Mesodermal cell (in vitro differentiated cells): ENCODE data around the gene RASSF5. TPM values are rescaled to one million over a fixed set of nuclear protein-coding genes. Genes with fewer than 3 reads are reported as not detected.

Source experiments
- H3K27ac ChIP-seq: 2 replicates; pipeline ENCODE4 v1.7.0; 2013; ENCODE audit warnings: mild to moderate bottlenecking, low read depth, low read length, moderate library complexity; ENCODE audit not compliant: severe bottlenecking
- H3K36me3 ChIP-seq: 2 replicates; pipeline ENCODE4 v1.7.1; 2013; ENCODE audit warnings: mild to moderate bottlenecking, low read length, moderate library complexity; ENCODE audit not compliant: control insufficient read depth, insufficient read depth
- H3K4me1 ChIP-seq: one replicate; pipeline ENCODE4 v1.7.1; 2013; ENCODE audit warnings: mild to moderate bottlenecking, low read length; ENCODE audit not compliant: insufficient read depth, control insufficient read depth, poor library complexity, severe bottlenecking
- H3K4me3 ChIP-seq: 2 replicates; pipeline ENCODE4 v1.7.0; 2013; ENCODE audit warnings: low read length, control low read depth, mild to moderate bottlenecking; ENCODE audit not compliant: insufficient read depth, poor library complexity, severe bottlenecking; ENCODE audit errors: extremely low read depth
- H3K9me3 ChIP-seq: 2 replicates; pipeline ENCODE4 v1.7.1; 2013; ENCODE audit warnings: mild to moderate bottlenecking, low read length, moderate library complexity; ENCODE audit not compliant: control insufficient read depth
- WGBS, 2 experiments: methylation state at CpG; one replicate each; pipeline ENCODE4 v1.1.5; 2013; ENCODE audit warnings: missing lambda C conversion rate in 2 of 2; ENCODE audit not compliant: insufficient coverage in 2 of 2; 5-methylcytosine and 5-hydroxymethylcytosine counted together
- polyA plus RNA-seq, 2 experiments: library from polyadenylated mRNA; stranded (reverse); fragments of 50-300 nt; gene quantifications; one replicate each; pipeline ENCODE4 v1.2.3, GENCODE V29; 2013

Gene RASSF5, protein sequence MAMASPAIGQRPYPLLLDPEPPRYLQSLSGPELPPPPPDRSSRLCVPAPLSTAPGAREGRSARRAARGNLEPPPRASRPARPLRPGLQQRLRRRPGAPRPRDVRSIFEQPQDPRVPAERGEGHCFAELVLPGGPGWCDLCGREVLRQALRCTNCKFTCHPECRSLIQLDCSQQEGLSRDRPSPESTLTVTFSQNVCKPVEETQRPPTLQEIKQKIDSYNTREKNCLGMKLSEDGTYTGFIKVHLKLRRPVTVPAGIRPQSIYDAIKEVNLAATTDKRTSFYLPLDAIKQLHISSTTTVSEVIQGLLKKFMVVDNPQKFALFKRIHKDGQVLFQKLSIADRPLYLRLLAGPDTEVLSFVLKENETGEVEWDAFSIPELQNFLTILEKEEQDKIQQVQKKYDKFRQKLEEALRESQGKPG
- 1.7 TPM for polyA plus RNA-seq (2013, experiment 1 of 2)
- polyA plus RNA-seq (2013, experiment 2 of 2): 1.7 TPM

DNA sequence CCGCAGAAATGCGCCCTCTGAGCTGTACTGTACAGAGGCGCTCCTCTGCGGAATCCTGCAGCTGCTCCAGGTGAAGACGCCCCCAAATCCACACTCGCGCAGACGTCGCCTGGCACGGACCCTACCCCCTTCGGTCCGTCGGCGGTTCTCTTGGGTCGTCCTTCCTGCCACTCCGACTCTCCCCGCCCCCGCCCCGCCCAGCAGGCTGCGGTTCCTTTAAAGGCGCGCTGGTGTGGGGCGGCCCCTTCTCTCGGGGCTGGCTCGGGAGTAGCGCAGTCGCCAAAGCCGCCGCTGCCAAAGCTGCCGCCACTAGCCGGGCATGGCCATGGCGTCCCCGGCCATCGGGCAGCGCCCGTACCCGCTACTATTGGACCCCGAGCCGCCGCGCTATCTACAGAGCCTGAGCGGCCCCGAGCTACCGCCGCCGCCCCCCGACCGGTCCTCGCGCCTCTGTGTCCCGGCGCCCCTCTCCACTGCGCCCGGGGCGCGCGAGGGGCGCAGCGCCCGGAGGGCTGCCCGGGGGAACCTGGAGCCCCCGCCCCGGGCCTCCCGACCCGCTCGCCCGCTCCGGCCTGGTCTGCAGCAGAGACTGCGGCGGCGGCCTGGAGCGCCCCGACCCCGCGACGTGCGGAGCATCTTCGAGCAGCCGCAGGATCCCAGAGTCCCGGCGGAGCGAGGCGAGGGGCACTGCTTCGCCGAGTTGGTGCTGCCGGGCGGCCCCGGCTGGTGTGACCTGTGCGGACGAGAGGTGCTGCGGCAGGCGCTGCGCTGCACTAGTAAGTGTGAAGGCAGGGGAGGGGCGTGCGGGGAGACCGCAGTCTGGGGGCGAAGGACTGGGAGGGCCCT, at the start of gene RASSF5:
Gene RASSF5, plus strand, starts transcription at position 248 of the 846 bp plus-strand sequence. Its CDS starts 72 bp downstream, at position 320.
- no peaks in the 10 kb centered on the region for H3K36me3 ChIP-seq
- 2% methylated on average over 52 to 78 of the region's 97 CpGs for WGBS, 2 experiments
- no peaks in the 10 kb centered on the region for H3K9me3 ChIP-seq
- peak within 1 kb of the TSS; percentile 38 for H3K4me3 ChIP-seq
- peaks cover 27% of the 10 kb centered on the region for H3K4me1 ChIP-seq
- H3K27ac ChIP-seq: no peak within 1 kb of the TSS

DNA sequence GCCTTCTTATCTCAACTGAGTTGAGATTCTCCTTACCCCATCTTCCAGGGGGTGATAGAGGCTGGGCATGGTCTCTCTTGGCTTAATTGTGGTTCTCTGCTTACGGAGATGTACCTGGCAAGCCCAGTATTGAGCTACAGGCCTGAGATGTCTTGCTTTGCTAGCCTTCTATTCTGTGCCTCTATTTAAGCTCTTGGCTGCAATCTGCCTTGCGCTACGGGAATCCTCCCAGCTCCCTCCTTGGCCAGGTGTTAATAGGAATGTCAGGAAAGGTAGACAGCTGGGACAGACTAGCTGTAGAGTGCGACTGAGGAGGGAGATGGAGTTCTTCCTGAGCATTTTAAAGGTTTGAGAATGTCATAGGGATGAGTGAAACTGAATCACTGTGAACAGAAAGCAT, 47.6 kb upstream of the RASSF5 start:
- H3K36me3 ChIP-seq: peaks cover 95% of the 10 kb centered on the region
- no peak overlapping the region for H3K27ac ChIP-seq
- H3K9me3 ChIP-seq: no peaks in the 10 kb centered on the region
- no peak overlapping the region for H3K4me3 ChIP-seq
- peaks cover 23% of the 10 kb centered on the region for H3K4me1 ChIP-seq
- 96 to 100% methylated on average over 1 to 2 of the region's 4 CpGs for WGBS, 2 experiments

DNA sequence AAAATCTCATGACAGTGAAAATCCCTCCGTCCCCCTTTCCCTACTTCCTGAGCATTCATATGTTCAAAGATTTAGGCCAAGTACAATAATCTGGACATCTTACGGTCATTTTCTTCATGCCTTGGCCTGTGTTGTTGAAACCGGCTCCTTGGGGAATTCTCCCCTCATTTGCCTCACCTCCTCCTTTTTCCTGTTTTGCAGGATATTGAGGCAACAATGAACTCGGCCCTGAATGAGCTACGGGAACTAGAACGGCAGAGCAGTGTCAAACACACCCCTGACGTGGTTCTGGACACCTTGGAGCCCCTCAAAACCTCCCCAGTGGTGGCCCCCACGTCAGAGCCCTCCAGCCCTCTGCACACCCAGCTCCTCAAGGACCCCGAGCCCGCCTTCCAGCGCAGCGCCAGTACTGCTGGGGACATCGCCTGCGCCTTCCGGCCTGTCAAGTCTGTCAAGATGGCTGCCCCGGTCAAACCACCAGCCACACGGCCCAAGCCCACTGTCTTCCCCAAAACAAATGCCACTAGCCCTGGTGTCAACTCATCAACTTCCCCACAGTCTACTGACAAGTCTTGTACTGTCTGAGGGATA, 46.4 kb upstream of the RASSF5 start:
- Histone ChIP-seq H3K4me3 (no peak overlapping the region), H3K36me3 (peaks cover 90% of the 10 kb centered on the region), H3K4me1 (peaks cover 16% of the 10 kb centered on the region), H3K27ac (no peak overlapping the region), H3K9me3 (no peaks in the 10 kb centered on the region)
- 94 to 96% methylated on average over 15 to 16 of the region's 17 CpGs for whole genome bisulfite sequencing, 2 experiments

DNA sequence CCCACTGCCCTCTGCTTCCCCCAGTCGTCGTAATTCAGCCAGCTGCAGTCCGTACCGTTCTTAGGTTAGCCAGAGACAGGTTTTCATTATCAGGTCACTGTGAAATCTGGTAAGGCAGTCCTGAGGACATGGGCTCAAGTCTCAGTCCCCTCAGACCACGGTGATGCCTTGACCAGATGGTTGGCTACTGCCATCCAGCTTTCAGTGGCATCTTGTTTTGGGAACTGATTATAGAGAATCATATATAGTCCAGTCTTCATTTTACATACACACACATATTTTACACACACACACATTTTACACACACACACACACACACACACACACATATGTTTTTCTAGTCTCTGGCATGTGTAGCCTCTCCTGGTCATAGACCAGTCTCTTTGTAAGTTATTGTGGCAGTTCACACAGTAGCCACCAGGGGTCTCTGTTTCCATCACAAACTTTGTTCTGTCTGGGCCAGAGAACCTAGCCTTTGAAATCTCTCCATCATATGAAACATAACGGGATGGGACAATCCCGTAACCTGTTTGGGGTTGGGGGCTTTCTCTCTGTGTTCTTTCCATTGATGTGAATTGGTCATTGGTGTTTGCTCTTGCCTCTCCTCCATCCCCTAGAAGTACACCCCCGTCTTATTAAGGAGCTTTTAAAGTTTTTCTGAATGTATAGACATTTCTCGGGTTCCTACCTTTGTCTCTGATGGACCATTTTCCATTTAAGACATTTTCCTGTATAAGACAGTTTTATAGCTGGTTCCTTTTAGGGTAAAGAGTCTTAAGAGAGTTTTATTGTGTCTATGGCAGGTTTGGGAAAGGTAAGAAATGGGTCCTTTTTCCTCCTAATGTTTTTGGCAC, 45.5 kb upstream of the RASSF5 start:
- Histone ChIP-seq H3K27ac (no peak overlapping the region), H3K36me3 (peaks cover 82% of the 10 kb centered on the region), H3K4me1 (peaks cover 15% of the 10 kb centered on the region), H3K4me3 (no peak overlapping the region), H3K9me3 (no peaks in the 10 kb centered on the region)
- 78 to 90% methylated on average over 4 to 5 of the region's 9 CpGs for WGBS, 2 experiments

DNA sequence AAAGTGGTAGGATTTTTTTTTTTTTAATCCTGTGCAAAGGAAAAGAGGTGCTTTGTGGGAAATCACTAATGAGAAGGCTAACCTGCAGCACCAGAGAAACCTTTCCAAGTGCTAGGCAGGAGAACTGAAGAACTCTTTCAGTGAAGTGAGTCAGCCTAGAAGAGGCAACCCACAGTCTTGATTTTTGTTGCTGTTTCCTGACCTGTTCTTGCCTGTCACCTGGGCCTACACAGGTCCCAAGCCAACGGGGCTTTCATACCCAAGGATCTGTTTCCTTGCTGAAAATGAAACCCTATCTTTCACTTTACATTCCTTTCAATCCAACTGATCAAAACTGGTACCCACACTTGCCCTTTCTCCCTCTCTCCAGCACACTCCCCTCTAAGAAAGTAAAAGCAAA, 44.2 kb upstream of the RASSF5 start:
- H3K4me1 ChIP-seq: peaks cover 15% of the 10 kb centered on the region
- no peak overlapping the region for H3K27ac ChIP-seq
- no peaks in the 10 kb centered on the region for H3K9me3 ChIP-seq
- peaks cover 68% of the 10 kb centered on the region for H3K36me3 ChIP-seq
- no peak overlapping the region for H3K4me3 ChIP-seq
- WGBS, 2 experiments: 91% methylated on average over 1 of the region's 1 CpG; no CpG with 5 or more reads in 1 of the 2 experiments

DNA sequence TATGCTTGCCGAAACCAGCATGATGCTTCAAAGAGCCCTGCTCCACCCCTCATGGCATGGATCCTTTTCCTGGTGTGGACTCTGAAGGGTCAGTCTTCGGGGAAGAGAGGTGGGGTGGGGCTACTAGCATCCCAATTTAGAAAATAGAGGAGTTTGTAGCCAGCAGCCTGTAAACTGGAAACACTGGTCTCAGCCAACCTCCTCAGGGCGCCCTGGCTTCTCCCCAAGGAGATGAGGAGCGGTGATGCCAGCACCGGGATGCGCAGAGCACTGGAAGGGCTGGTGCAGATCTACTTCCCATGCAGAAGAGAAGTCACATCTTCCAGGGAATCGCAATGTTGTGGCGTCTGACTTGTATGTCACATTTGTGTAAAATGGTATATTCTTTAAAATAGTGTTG, 43.4 kb upstream of the RASSF5 start:
- 97 to 99% methylated on average over 7 to 8 of the region's 8 CpGs for WGBS, 2 experiments
- peaks cover 61% of the 10 kb centered on the region for H3K36me3 ChIP-seq

DNA sequence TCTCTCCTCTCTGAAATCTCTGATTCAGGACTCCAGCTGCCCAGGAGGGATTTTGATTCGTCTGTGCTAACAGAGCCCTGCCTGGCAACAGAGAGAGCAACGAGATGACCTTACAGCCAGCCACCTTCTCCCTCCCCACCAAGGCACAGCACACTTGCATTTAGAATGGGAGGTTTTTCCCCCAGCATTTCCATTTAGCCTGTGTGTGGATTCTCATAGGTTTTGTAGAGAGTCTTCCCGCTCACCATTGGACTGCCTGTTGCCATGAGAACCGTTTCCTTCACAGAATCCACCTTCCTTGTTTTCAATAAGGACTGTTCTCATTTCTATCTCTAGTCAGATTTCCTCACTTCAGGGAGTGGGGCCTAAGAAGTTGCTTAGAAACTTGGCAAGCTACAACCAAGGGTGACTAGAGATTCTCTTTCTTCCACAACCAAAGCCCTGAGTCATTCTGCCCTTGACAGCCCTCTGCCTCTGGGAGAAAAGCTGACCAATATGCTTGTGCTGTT, 42.8 kb upstream of the RASSF5 start:
- H3K4me1 ChIP-seq: peaks cover 17% of the 10 kb centered on the region
- H3K27ac ChIP-seq: peak overlapping the region; percentile 4
- H3K4me3 ChIP-seq: no peak overlapping the region
- peaks cover 55% of the 10 kb centered on the region for H3K36me3 ChIP-seq
- WGBS, 2 experiments: 92 to 93% methylated on average over 2 to 4 of the region's 4 CpGs
- no peaks in the 10 kb centered on the region for H3K9me3 ChIP-seq

More for the DNA sequence above, 43.4 kb upstream of the RASSF5 start:
- Histone ChIP-seq H3K4me3 (no peak overlapping the region), H3K4me1 (peaks cover 15% of the 10 kb centered on the region), H3K9me3 (no peaks in the 10 kb centered on the region), H3K27ac (no peak overlapping the region)

DNA sequence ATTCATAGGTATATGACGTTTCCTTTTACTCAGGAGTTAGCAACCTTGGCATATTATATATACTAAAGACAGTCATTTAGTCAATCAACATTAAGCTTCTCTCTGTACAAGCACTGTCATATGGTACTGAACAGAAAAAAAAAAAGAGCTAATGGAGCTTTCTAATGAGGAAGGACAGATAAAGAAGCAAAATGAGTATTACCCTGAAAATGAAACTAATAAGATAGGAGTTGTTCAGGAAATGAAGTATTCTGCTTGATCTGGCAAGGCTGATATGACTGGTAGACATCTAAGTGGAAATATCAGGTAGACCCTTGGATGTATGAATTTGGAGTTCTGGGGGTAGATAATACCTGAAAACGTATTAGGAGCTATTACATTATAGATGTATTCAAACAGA, 41.4 kb upstream of the RASSF5 start:
- WGBS, 2 experiments: no CpG with 5 or more reads among the region's 2 CpGs
- Histone ChIP-seq H3K27ac (no peak overlapping the region), H3K36me3 (peaks cover 43% of the 10 kb centered on the region), H3K4me3 (no peak overlapping the region), H3K4me1 (peaks cover 22% of the 10 kb centered on the region), H3K9me3 (no peaks in the 10 kb centered on the region)

DNA sequence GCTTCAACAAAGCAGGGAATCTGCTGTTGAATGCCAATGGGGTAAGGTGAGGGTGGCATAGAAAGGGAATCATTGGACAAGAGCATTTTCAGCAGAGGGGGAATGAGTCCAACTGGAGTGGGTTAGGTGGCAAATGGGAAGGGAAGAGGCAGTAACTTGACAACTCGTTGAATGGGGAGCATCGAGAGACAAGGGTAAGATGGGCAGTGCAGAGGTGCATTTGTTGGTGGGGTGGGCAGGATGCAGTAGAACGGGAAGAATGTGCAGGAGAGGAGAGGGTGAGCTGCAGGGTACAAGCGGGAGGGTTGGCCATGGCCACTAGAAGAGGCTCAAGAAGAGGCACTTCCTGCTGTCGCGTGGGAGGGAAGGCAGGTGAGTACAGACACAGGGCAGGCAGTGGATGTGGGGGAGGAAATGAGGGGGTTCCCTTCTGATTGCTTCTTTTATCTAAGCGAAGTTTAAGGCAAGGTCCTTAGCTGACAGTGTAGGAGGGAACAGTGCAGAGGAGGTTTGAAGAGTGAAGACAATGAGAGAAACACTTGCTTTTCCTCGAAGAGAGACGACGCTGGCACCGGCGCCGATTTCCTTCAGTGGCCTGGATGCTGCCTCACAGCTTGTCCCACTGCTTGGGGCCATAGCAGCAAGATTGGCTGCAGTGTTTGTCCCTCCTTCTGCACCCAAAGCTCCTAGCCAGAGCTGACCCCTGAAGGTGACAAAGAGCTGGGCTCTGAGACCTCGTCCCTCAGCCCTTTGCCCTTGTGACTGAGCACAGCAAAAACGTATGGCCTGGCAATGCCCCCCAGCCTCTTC, 40.3 kb upstream of the RASSF5 start:
- no peak overlapping the region for H3K4me3 ChIP-seq
- 82 to 83% methylated on average over 14 to 15 of the region's 15 CpGs for WGBS, 2 experiments
- H3K4me1 ChIP-seq: peaks cover 32% of the 10 kb centered on the region
- peaks cover 32% of the 10 kb centered on the region for H3K36me3 ChIP-seq
- no peak overlapping the region for H3K27ac ChIP-seq
- no peaks in the 10 kb centered on the region for H3K9me3 ChIP-seq
